A673 (cell line): Measurements from ENCODE around the gene ETFA. TPM values are rescaled to one million over a fixed set of nuclear protein-coding genes. Genes with fewer than 3 reads are reported as not detected.

Experiments used
- BruUV-seq: library from RNA; stranded (reverse); fragments of 400-500 nt; replicated peaks from 2 replicates; lab custom pipeline; 2021; lab: Mats Ljungman, UMichigan
- CTCF ChIA-PET: fragments of 300-600 bp; sonication (Branson Sonifier 250); formaldehyde crosslinking; loops from one replicate; lab custom pipeline; 2022; ENCODE audit warnings: antibody characterized with exemption; lab: Charles Lee
- POLR2A ChIA-PET: fragments of 300-600 bp; sonication (Branson Sonifier 250); formaldehyde crosslinking; loops from one replicate; lab custom pipeline; 2022; ENCODE audit warnings: antibody characterized with exemption; ENCODE audit not compliant: low non-redundant PET; lab: Charles Lee
- DNase-seq: peaks from one replicate; pipeline ENCODE4 v3.0.0-alpha.2; 2015; ENCODE audit warnings: low spot score
- H3K27ac ChIP-seq: fragments of 200-600 bp; sonication (generic); 2 replicates; pipeline ENCODE4 v1.5.1; 2016; ENCODE audit warnings: mixed run types, low read depth, mild to moderate bottlenecking, mixed read lengths, antibody characterized with exemption, low read length; ENCODE audit not compliant: poor library complexity, severe bottlenecking
- H3K27me3 ChIP-seq: fragments of 200-600 bp; sonication (generic); replicated peaks from 2 replicates; pipeline ENCODE4 v1.6.1; 2017; ENCODE audit warnings: mixed run types, low read depth, mild to moderate bottlenecking, mixed read lengths, antibody characterized with exemption, low read length; ENCODE audit not compliant: insufficient read depth, poor library complexity
- H3K36me3 ChIP-seq: fragments of 200-600 bp; sonication (generic); 2 replicates; pipeline ENCODE4 v1.6.1; 2016; ENCODE audit warnings: mixed run types, mild to moderate bottlenecking, mixed read lengths, antibody characterized with exemption, low read length; ENCODE audit not compliant: insufficient read depth, poor library complexity, severe bottlenecking
- H3K4me1 ChIP-seq: fragments of 200-600 bp; sonication (generic); 2 replicates; pipeline ENCODE4 v1.6.1; 2017; ENCODE audit warnings: mixed run types, mild to moderate bottlenecking, mixed read lengths, antibody characterized with exemption, low read length; ENCODE audit not compliant: insufficient read depth, poor library complexity, severe bottlenecking
- H3K4me3 ChIP-seq: fragments of 200-600 bp; sonication (generic); 2 replicates; pipeline ENCODE4 v1.5.1; 2016; ENCODE audit warnings: low read depth, mixed run types, mild to moderate bottlenecking, mixed read lengths, low read length; ENCODE audit not compliant: poor library complexity, severe bottlenecking
- H3K9me3 ChIP-seq: fragments of 200-600 bp; sonication (generic); 2 replicates; pipeline ENCODE4 v1.6.1; 2016; ENCODE audit warnings: mixed run types, low read depth, mild to moderate bottlenecking, mixed read lengths, antibody characterized with exemption, low read length; ENCODE audit not compliant: poor library complexity, severe bottlenecking
- CTCF ChIP-seq: fragments of 300-800, 200-600 bp; sonication (generic); conservative IDR thresholded peaks from 2 replicates; pipeline ENCODE4 v1.5.1; 2017; ENCODE audit warnings: low read depth, mild to moderate bottlenecking, antibody characterized with exemption, low read length, moderate library complexity, mixed read lengths
- EZH2 ChIP-seq: fragments of 200-600 bp; sonication (generic); IDR thresholded peaks from 2 replicates; pipeline ENCODE4 v1.6.1; 2017; ENCODE audit warnings: borderline replicate concordance, low read depth, mild to moderate bottlenecking, mixed read lengths, antibody characterized with exemption, low read length; ENCODE audit not compliant: poor library complexity, severe bottlenecking
- intact Hi-C: fragments of 100-400 bp; cut with micrococcal nuclease; formaldehyde crosslinking; loops from one replicate; pipeline ENCODE4 v1.10.0; 2022; ENCODE audit not compliant: unreplicated experiment
- total RNA-seq: library from RNA; stranded (reverse); gene quantifications from 2 replicates; pipeline ENCODE4 v1.2.3, GENCODE V29; 2021

The ETFA gene
- total RNA-seq, 1 experiment from 2014 or later, result 133 TPM

GRCh38 chr15:76197703-76198455 lies 113.4 kb downstream of the ETFA start:
- Histone ChIP-seq H3K4me1 (peaks cover 8% of the 10 kb centered on the region), H3K4me3 (no peak overlapping the region), H3K27ac (no peak overlapping the region), H3K36me3 (no peaks in the 10 kb centered on the region), H3K27me3 (no peaks in the 10 kb centered on the region), H3K9me3 (no peaks in the 10 kb centered on the region)
- intact Hi-C loops, result no loop called here
- CTCF ChIA-PET, result interaction anchor here (1.5 kb wide), 1 partner anchor 12 kb away, joined by 4 read pairs; no protein-coding TSS in a partner anchor
- POLR2A ChIA-PET, result no interaction called here
- DNase-seq, result no peak
- no peak for TF ChIP-seq CTCF
- no peak for TF ChIP-seq EZH2
- no TSS peak for BruUV-seq

GRCh38 chr15:76196269-76197231 lies 114.7 kb downstream of the ETFA start:
- H3K9me3 ChIP-seq, result no peaks in the 10 kb centered on the region
- no TSS peak for BruUV-seq
- no peak overlapping the region for H3K4me3 ChIP-seq
- intact Hi-C loops, result no loop called here
- H3K27ac ChIP-seq, result no peak overlapping the region
- peaks cover 8% of the 10 kb centered on the region for H3K4me1 ChIP-seq
- H3K36me3 ChIP-seq, result no peaks in the 10 kb centered on the region
- POLR2A ChIA-PET, result no interaction called here
- DNase-seq, result peak; percentile 55
- CTCF ChIA-PET, result interaction anchor here (1.5 kb wide), 1 partner anchor 11 kb away, joined by 4 read pairs; no protein-coding TSS in a partner anchor
- no peaks in the 10 kb centered on the region for H3K27me3 ChIP-seq
- TF ChIP-seq CTCF (no peak), EZH2 (no peak)

- no peaks in the 10 kb centered on the region for H3K36me3 ChIP-seq
- H3K27ac ChIP-seq, result no peak overlapping the region
- no peak overlapping the region for H3K4me3 ChIP-seq
- intact Hi-C loops, result no loop called here
- H3K9me3 ChIP-seq, result no peaks in the 10 kb centered on the region
- no peaks in the 10 kb centered on the region for H3K27me3 ChIP-seq
- ChIA-PET CTCF (no interaction called here), POLR2A (no interaction called here)
- no peak for TF ChIP-seq CTCF
- TF ChIP-seq EZH2, result no peak
- BruUV-seq, result no TSS peak
- H3K4me1 ChIP-seq, result peaks cover 10% of the 10 kb centered on the region
- DNase-seq, result no peak
Observed at GRCh38 chr15:76195506-76196268, 115.6 kb downstream of the ETFA start.
